ENCODE results near the gene CTNNAL1.
"Not testable (repeated sequence)": the region's sequence is repeated elsewhere in the genome, so short reads cannot be mapped to it uniquely, and the experiment has no call there.

CTNNAL1 gene, protein sequence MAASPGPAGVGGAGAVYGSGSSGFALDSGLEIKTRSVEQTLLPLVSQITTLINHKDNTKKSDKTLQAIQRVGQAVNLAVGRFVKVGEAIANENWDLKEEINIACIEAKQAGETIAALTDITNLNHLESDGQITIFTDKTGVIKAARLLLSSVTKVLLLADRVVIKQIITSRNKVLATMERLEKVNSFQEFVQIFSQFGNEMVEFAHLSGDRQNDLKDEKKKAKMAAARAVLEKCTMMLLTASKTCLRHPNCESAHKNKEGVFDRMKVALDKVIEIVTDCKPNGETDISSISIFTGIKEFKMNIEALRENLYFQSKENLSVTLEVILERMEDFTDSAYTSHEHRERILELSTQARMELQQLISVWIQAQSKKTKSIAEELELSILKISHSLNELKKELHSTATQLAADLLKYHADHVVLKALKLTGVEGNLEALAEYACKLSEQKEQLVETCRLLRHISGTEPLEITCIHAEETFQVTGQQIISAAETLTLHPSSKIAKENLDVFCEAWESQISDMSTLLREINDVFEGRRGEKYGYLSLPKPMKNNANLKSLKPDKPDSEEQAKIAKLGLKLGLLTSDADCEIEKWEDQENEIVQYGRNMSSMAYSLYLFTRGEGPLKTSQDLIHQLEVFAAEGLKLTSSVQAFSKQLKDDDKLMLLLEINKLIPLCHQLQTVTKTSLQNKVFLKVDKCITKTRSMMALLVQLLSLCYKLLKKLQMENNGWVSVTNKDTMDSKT

DNA sequence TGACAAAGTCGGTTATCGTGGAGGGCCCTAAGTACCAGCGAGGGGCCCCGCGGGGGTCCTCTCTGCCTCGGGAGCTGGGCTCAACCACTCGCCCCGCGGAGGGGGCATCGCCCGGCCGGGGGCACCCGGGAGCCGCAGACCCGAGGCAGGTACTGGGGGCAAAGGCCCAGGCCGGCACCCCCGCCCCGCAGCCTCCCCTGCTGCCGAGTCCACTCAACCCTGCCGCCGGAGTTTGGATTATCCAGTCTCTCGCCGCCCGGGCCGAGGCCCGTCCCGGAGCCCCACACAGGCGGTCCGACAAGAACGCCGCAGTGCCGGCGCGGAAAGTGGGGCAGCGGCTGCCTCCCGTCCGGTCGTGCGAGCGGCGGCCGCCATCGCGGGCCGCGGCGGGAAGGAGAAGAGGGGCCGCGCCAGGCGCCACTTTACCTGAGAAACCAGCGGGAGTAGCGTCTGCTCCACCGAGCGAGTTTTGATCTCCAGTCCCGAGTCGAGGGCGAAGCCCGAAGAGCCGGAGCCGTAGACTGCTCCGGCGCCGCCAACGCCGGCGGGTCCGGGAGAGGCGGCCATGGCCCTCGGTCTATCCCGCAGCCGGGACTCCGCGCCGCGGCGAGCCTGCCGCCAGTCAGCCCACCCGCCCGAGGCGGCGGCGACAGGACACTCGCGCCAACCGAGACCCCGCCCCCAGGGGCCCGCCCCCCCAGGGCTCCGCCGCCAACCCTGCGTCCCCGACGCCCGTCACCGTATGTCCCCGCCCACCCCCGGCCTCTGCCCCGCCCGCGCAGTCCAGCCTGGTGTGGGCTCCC, at the start of gene CTNNAL1:
TSS of gene CTNNAL1 (minus strand) at position 624 of the 803 bp plus-strand sequence. CDS start at position 567, 57 bp downstream.
- peak; percentile 77 for DNase-seq

- DNase-seq, result no peak
These were observed 49.2 kb upstream of the CTNNAL1 start for GRCh38 chr9:109062543-109062942.

GRCh38 chr9:109060191-109060590, 46.9 kb upstream of the CTNNAL1 start:
- DNase-seq, result no peak

DNA sequence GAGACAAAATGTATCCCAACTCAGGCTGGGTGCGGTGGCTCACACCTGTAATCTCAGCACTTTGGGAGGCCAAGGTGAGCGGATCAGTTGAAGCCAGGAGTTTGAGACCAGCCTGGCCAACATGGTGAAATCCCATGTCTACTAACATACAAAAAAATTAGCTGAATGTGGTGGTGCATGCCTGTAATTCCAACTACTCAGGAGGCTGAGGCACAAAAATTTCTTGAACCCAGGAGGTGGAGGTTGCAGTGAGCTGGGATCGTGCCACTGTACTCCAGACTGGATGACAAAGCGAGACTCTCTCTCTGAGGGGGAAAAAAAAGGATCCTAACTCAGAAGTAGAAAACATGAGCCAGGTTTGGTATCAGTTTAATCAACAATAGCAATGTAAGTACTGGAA, 39.8 kb upstream of the CTNNAL1 start:
- not testable (repeated sequence) for DNase-seq

- DNase-seq, result no peak
These were observed 39.1 kb upstream of the CTNNAL1 start for GRCh38 chr9:109052416-109052815.

- DNase-seq, result no peak
These were observed 38.4 kb upstream of the CTNNAL1 start for GRCh38 chr9:109051733-109052132.

- DNase-seq, result no peak
These were observed 37.1 kb upstream of the CTNNAL1 start for GRCh38 chr9:109050444-109050843.

- no peak for DNase-seq
These were observed 35.5 kb upstream of the CTNNAL1 start for GRCh38 chr9:109048822-109049221.

- DNase-seq, result no peak
These were observed 34.0 kb upstream of the CTNNAL1 start for GRCh38 chr9:109047259-109047658.

DNA sequence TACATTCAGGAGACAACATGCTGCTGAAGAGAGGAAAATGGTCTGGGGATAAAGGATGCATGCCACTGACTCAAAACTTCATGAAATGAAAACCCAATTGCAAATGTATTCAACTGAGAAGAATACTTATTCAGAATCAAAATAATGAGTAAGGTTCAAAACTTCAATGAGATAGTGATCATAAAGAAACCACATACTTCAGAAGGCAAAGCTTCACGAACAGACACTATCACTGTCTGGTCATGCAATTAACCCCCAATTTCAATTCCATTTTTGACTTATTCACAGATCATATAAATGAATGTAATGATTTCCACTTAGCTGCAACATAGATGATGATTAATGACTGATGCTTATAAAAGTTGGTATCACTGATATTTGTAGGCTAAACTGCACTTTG, 33.0 kb upstream of the CTNNAL1 start:
- DNase-seq, result no peak

DNA sequence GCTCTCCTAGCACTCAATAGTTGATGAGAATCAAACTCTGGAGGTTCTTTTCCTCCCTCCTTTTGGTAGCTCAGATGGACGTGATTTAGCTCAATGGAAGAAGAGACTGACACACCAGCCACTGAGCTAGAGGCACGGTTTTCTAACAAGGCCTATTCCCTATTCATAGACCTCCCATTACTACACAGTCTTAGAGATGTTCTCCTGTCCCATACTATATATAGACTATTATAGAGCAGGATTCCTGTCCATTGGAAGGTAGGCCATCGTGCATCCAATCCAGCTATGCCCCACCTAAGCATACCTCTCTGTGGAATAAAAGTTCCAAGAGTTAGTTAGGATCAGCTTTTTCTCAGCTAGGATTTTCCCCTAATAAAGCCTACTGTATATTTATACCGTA, 30.3 kb upstream of the CTNNAL1 start:
- no peak for DNase-seq

- no peak for DNase-seq
These were observed 27.3 kb upstream of the CTNNAL1 start for GRCh38 chr9:109040571-109040970.

GRCh38 chr9:109039539-109039938, 26.2 kb upstream of the CTNNAL1 start:
- no peak for DNase-seq

DNA sequence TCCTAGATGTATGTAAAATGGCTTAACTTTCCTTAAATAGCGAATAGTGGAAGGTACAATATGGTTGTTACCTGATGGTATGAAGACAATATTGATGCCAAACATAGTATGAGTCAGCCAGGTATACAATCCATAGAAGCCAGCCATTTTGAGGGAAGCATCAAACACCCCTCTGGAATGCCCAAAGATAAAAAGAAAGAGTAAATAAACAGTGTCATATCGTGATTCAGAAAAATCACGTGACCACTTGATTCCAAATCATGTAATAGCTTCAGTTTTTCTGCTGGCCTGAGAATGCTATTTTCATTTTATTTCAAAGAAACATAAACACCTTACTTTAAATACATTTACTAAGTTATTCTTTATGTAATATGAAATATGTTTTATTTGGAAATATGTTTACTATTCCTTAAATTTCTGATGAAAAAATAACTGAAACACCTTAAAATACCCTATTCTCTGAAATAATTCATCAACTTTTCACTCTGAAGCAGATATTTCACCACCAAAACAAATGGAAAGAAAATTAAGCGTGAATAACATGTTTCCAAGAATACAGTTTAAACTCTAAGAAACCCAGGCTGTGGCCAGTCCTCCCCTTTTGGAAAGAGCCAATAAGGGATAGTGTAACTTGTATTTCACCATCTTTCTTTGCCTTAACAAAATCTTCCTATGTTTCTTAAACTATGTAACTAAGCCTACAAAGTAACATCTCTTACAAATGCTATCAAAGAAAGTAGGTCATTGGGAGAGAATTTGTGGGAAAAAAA, 24.8 kb upstream of the CTNNAL1 start:
- DNase-seq, result no peak

DNA sequence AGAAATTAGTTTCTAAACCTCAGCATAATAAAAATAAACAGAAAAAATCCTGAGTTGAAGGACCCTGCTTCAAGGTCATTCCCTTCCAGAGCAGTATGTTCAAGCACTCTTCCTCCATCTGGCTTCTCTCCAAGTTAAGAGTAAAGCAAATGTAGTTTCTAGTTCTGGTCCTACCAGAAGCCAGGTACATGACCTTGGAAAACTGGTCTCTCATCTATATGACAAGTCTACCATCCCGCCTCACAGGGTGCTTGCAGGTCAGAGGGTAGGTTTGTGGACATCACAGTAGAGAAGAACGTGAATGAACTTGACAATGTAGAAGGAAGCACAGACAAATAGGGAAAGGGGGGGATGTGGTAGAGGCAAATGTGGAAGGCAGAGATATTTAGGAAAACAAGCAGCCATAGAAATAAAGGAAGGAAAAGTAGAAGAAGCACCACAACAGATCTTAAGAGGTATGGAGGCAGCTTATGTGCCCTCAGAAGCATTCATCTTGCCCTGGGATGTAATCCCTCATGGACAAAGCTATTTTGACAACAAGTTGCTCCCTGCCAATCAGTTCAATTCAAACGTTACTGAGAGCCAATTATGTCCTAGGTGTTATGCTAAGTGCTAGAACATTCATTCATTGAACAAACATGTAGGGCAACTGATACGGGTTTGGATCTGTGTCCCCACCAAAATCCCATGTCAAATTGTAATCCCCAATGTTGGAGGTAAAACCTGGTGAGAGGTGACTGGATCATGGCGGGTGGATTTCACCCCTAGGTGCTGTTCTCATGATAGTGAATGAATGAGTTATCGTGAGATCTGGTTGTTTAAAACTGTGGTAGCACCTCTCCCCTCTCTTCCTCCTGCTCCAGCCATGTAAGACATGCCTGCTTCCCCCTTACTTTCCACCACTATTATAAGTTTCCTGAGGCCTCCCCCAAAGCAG, 23.7 kb upstream of the CTNNAL1 start:
- DNase-seq, result no peak

DNA sequence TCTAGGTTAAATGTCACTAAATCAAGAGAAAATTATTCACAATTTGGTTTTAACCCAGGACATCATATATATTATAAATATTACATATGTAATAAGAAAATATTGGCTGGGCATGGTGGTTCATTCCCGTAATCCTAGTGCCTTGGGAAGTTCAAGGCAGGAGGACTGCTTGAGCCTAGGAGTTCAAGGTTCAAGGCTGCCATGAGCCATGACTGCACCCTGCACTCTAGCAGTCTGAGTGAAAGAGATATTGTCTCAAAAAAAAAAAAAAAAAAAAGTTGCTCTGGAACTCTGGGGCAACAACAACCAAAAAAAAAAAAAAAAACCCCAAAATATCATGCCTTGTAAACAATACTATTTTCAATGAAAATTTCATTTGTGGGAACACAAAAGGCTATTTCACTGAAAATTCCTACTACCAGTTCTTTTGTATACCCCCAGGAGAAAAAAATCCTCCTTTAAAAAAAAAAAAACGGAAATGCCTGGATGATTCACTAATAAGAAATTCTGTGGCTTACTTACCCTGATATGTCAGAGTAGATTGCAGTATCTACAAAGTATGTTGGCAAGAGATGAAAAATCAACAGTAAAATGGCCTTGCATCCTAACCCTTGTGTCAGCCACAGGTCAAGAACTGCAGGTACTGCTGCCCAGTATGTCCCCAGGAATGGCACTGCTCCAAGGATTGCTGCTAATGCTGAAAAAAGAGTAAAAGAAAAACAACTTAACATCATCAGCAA, 22.6 kb upstream of the CTNNAL1 start:
- no peak for DNase-seq

DNA sequence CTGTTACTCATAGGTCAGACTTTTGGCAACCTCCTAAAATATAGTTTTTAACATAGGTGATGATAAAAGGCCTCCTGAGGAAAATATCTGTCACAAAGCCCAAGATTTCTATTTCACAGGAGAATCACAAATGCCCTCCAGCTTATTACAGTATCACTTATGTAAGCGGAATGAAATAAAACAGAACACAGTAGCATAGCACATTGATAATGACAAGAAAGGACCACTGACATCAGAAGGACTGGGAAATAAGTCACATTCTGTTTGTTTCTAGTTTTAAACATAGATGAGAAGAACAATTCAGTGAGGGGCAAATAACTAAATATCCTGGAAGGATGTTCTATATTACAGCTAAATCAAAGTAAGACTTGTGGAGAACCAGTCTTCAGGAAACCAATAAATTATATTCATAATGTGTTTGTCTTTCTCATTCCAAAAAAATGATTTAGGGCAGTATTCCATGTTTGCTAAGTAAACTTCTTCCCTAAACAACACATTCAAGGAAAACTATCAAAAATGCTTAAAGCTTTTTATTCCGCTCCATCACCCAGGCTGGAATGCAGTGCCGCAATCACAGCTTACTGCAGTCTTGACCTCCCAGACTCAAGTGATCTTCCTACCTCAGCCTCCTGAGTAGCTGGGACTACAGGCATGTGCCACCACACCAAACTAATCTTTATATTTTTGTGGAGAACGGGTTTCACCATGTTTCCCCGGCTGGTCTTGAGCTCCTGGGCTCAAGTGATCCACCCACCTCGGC, 20.8 kb upstream of the CTNNAL1 start:
- DNase-seq, result no peak

- no peak for DNase-seq
These were observed 17.9 kb upstream of the CTNNAL1 start for GRCh38 chr9:109031241-109031640.

- no peak for DNase-seq
These were observed 17.1 kb upstream of the CTNNAL1 start for GRCh38 chr9:109030426-109030825.

DNA sequence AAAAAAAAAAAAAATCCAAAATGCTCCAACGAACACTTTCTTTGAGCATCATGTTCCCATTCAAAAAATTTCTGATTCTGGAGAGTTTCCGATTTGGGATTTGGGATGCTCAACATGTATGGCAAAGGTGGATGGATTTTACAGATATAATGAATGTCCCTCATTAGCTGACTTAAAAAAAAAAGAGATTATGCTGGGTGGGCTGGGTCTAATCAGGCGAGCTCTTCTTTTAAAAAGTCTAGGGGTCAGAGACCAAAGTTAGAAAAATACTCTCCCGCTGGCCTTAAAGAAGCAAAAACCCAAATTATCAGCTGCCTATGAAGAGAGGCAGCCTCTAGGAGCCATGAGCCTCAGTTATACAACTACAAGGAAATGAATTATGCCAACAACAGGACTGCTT, 15.2 kb upstream of the CTNNAL1 start:
- DNase-seq, result no peak

All from 8988T (cell line).